HepG2 (cell line): ENCODE results near the gene BHLHE23. TPM values are rescaled to one million over a fixed set of nuclear protein-coding genes. Genes with fewer than 3 reads are reported as not detected.
A peak's percentile ranks its signal among the peaks of the same experiment; 100 is the strongest.

ENCODE experiments used
- DMTF1 ChIP-seq: sonication (generic); formaldehyde crosslinking; IDR thresholded peaks from 2 replicates; pipeline ENCODE4 v1.4.0; 2020; ENCODE audit warnings: mild to moderate bottlenecking, missing genetic modification reagents
- ELF3 ChIP-seq: IDR thresholded peaks from 2 replicates; pipeline ENCODE4 v1.6.1; 2016; ENCODE audit warnings: missing genetic modification reagents, missing compliant biosample characterization
- GRHL1 ChIP-seq: sonication (generic); formaldehyde crosslinking; conservative IDR thresholded peaks from 2 replicates; pipeline ENCODE4 v1.8.0; 2022; ENCODE audit warnings: missing genetic modification reagents
- MLX ChIP-seq: IDR thresholded peaks from 2 replicates; pipeline ENCODE4 v1.6.1; 2016
- SAFB2 ChIP-seq: sonication (generic); formaldehyde crosslinking; IDR thresholded peaks from 2 replicates; pipeline ENCODE4 v1.5.1; 2020; ENCODE audit warnings: missing genetic modification reagents, low read depth, mild to moderate bottlenecking, borderline replicate concordance
- SIX4 ChIP-seq: sonication (generic); formaldehyde crosslinking; IDR thresholded peaks from 2 replicates; pipeline ENCODE4 v1.4.0; 2020; ENCODE audit warnings: missing genetic modification reagents
- SKIL ChIP-seq: sonication (generic); formaldehyde crosslinking; IDR thresholded peaks from 2 replicates; pipeline ENCODE4 v1.8.0; 2022; ENCODE audit warnings: missing genetic modification reagents, mild to moderate bottlenecking, moderate library complexity, borderline replicate concordance
- TFAP4 ChIP-seq: sonication (generic); IDR thresholded peaks from 2 replicates; pipeline ENCODE4 v1.6.1; 2016; ENCODE audit warnings: low read depth, borderline replicate concordance
- THAP7 ChIP-seq: sonication (generic); formaldehyde crosslinking; IDR thresholded peaks from 2 replicates; pipeline ENCODE4 v1.8.1; 2023; ENCODE audit warnings: mild to moderate bottlenecking, missing genetic modification reagents
- TRIM24 ChIP-seq: sonication (generic); formaldehyde crosslinking; IDR thresholded peaks from 2 replicates; pipeline ENCODE4 v1.8.0; 2022; ENCODE audit warnings: mild to moderate bottlenecking, missing genetic modification reagents
- YEATS2 ChIP-seq: sonication (generic); formaldehyde crosslinking; IDR thresholded peaks from 2 replicates; pipeline ENCODE4 v1.4.0; 2020; ENCODE audit warnings: missing genetic modification reagents, borderline replicate concordance
- ZEB1 ChIP-seq: IDR thresholded peaks from 2 replicates; pipeline ENCODE4 v1.6.1; 2012; ENCODE audit warnings: mild to moderate bottlenecking, low read depth, inconsistent platforms; ENCODE audit not compliant: insufficient replicate concordance
- ZFP41 ChIP-seq: sonication (generic); formaldehyde crosslinking; IDR thresholded peaks from 2 replicates; pipeline ENCODE4 v1.4.0; 2020; ENCODE audit warnings: mild to moderate bottlenecking, missing genetic modification reagents, borderline replicate concordance
- ZNF12 ChIP-seq: sonication (generic); formaldehyde crosslinking; IDR thresholded peaks from 2 replicates; pipeline ENCODE4 v1.5.0; 2020; ENCODE audit warnings: missing genetic modification reagents
- ZNF160 ChIP-seq: sonication (generic); formaldehyde crosslinking; IDR thresholded peaks from 2 replicates; pipeline ENCODE4 v1.8.0; 2022; ENCODE audit warnings: mild to moderate bottlenecking, inconsistent platforms, missing genetic modification reagents
- ZNF326 ChIP-seq: sonication (generic); formaldehyde crosslinking; IDR thresholded peaks from 2 replicates; pipeline ENCODE4 v1.4.0; 2020; ENCODE audit warnings: missing genetic modification reagents, borderline replicate concordance
- ZNF746 ChIP-seq: sonication (generic); formaldehyde crosslinking; IDR thresholded peaks from 2 replicates; pipeline ENCODE4 v1.8.0; 2022; ENCODE audit warnings: mild to moderate bottlenecking, missing genetic modification reagents
- ZNF75D ChIP-seq: sonication (generic); formaldehyde crosslinking; IDR thresholded peaks from 2 replicates; pipeline ENCODE4 v1.8.1; 2023; ENCODE audit warnings: missing genetic modification reagents, mild to moderate bottlenecking, borderline replicate concordance
- ZNF768 ChIP-seq: sonication (generic); formaldehyde crosslinking; IDR thresholded peaks from 2 replicates; pipeline ENCODE4 v1.4.0; 2020; ENCODE audit warnings: missing genetic modification reagents
- ZNF841 ChIP-seq: sonication (generic); formaldehyde crosslinking; IDR thresholded peaks from 2 replicates; pipeline ENCODE4 v1.8.1; 2023; ENCODE audit warnings: missing genetic modification reagents, borderline replicate concordance
- polyA plus RNA-seq, 8 experiments: library from polyadenylated mRNA; depleted of rRNA in 3 of 8; stranded (reverse) in 7 of 8; unstranded in 1 of 8; fragments of >200 nt; fragmentation: Illumina TruSeq in 4 of 8; extraction: Trizol in 4 of 8; gene quantifications; 2 replicates each; pipeline versions ENCODE4 v1.2.1 to v1.2.3, GENCODE V29; 2011 to 2016; ENCODE audit warnings: low read depth in 4 of 8, missing spikeins in 1 of 8, mixed read lengths in 1 of 8; ENCODE audit not compliant: insufficient read depth in 1 of 8
- total RNA-seq, 5 experiments: library from RNA; depleted of rRNA; stranded (reverse); fragments of >200 nt; fragmentation: Illumina TruSeq; extraction: Trizol; gene quantifications; 2 replicates each; pipeline ENCODE4 v1.2.3, GENCODE V29; 2016; ENCODE audit warnings: low read depth in 1 of 5

BHLHE23 gene
- total and polyA plus RNA-seq, 2 of the 13 experiments (the other 11 are each of a cell fraction or from before 2014, with no cell fraction given): not detected

- TF ChIP-seq SKIL (CRISPR knock-in tag) (no peak), YEATS2 (CRISPR knock-in tag) (peak; percentile 53; the same call in 1 of the 2 replicates), ZNF12 (CRISPR knock-in tag) (no peak; the same call in 1 of the 2 replicates), ZNF326 (CRISPR knock-in tag) (no peak), GRHL1 (no peak), ZEB1 (no peak), ZNF768 (peak; percentile 77), ZNF75D (CRISPR knock-in tag) (no peak), ZFP41 (no peak), MLX (CRISPR knock-in tag) (no peak), ZNF746 (CRISPR knock-in tag) (no peak; the same call in 1 of the 2 replicates), SIX4 (CRISPR knock-in tag) (peak; percentile 44; the same call in 1 of the 2 replicates), ELF3 (CRISPR knock-in tag) (peak; percentile 73), ZNF841 (CRISPR knock-in tag) (no peak), TFAP4 (peak; percentile 45; the same call in 1 of the 2 replicates), THAP7 (no peak), SAFB2 (CRISPR knock-in tag) (peak; percentile 67), DMTF1 (CRISPR knock-in tag) (no peak), TRIM24 (CRISPR knock-in tag) (peak; percentile 57; the same call in 1 of the 2 replicates), ZNF160 (CRISPR knock-in tag) (0 out of 2 replicates have a peak, but pooled peaks have one; percentile 50)
Measured at GRCh38 chr20:62971950-62972844, 34.6 kb downstream of the BHLHE23 start (continued).
